ENCODE data around the gene RBM3.

Gene RBM3

GRCh38 chrX:48600226-48600625, 25.9 kb downstream of the RBM3 start:
- DNase-seq (ENCODE audit: low spot score), result no peak
- Histone ChIP-seq H3K4me3 (no peak overlapping the region), H3K27ac (no peak overlapping the region)
- TF ChIP-seq CTCF (IDR thresholded peaks at IDR 0.05), result no peak

GRCh38 chrX:48601741-48602394, 27.6 kb downstream of the RBM3 start:
- no peak for TF ChIP-seq CTCF (IDR thresholded peaks at IDR 0.05)
- H3K27ac ChIP-seq, result no peak overlapping the region
- no peak overlapping the region for H3K4me3 ChIP-seq
- DNase-seq (ENCODE audit: low spot score), result no peak

- Histone ChIP-seq H3K27ac (no peak overlapping the region), H3K4me3 (no peak overlapping the region)
- no peak for DNase-seq (ENCODE audit: low spot score)
- TF ChIP-seq CTCF (IDR thresholded peaks at IDR 0.05), result no peak
These were observed 30.4 kb downstream of the RBM3 start for GRCh38 chrX:48604701-48605100.

GRCh38 chrX:48606091-48606490, 31.8 kb downstream of the RBM3 start:
- no peak for DNase-seq (ENCODE audit: low spot score)
- Histone ChIP-seq H3K27ac (no peak overlapping the region), H3K4me3 (no peak overlapping the region)
- no peak for TF ChIP-seq CTCF (IDR thresholded peaks at IDR 0.05)

GRCh38 chrX:48611703-48612102, 37.4 kb downstream of the RBM3 start:
- Histone ChIP-seq H3K27ac (no peak overlapping the region), H3K4me3 (no peak overlapping the region)
- no peak for TF ChIP-seq CTCF (IDR thresholded peaks at IDR 0.05)
- no peak for DNase-seq (ENCODE audit: low spot score)

GRCh38 chrX:48613502-48614160, 39.3 kb downstream of the RBM3 start:
- TF ChIP-seq CTCF (IDR thresholded peaks at IDR 0.05), result no peak

GRCh38 chrX:48616576-48616975, 42.3 kb downstream of the RBM3 start:
- no peak overlapping the region for H3K27ac ChIP-seq
- no peak for TF ChIP-seq CTCF (IDR thresholded peaks at IDR 0.05)
- no peak overlapping the region for H3K4me3 ChIP-seq
- no peak for DNase-seq (ENCODE audit: low spot score)

More at GRCh38 chrX:48613502-48614160, 39.3 kb downstream of the RBM3 start:
- no peak overlapping the region for H3K4me3 ChIP-seq
- no peak overlapping the region for H3K27ac ChIP-seq
- DNase-seq (ENCODE audit: low spot score), result no peak

Measured in coronary artery (tissue), 2 donors.